ENCODE results near the gene DNAJB12.

DNAJB12 gene

GRCh38 chr10:72340510-72341261 lies 14.0 kb downstream of the DNAJB12 start:
- no peaks in the 10 kb centered on the region for H3K9me3 Mint-ChIP-seq (ENCODE audit: low read depth)
- peaks cover 27% of the 10 kb centered on the region for H3K4me1 Mint-ChIP-seq (ENCODE audit: low read depth)
- no peak overlapping the region for H3K4me3 Mint-ChIP-seq
- H3K36me3 Mint-ChIP-seq = peaks cover 6% of the 10 kb centered on the region
- peak overlapping the region; percentile 22 for H3K27ac Mint-ChIP-seq
- no peaks in the 10 kb centered on the region for H3K27me3 Mint-ChIP-seq

GRCh38 chr10:72338180-72338579 lies 16.5 kb downstream of the DNAJB12 start:
- peaks cover 44% of the 10 kb centered on the region for H3K4me1 Mint-ChIP-seq (ENCODE audit: low read depth)
- H3K4me3 Mint-ChIP-seq = no peak overlapping the region
- H3K27ac Mint-ChIP-seq = no peak overlapping the region
- H3K9me3 Mint-ChIP-seq (ENCODE audit: low read depth) = no peaks in the 10 kb centered on the region
- H3K36me3 Mint-ChIP-seq = peaks cover 7% of the 10 kb centered on the region
- H3K27me3 Mint-ChIP-seq = no peaks in the 10 kb centered on the region

- Mint-ChIP-seq H3K4me3 (no peak overlapping the region), H3K27ac (no peak overlapping the region), H3K4me1 (ENCODE audit: low read depth) (peaks cover 48% of the 10 kb centered on the region), H3K36me3 (peaks cover 7% of the 10 kb centered on the region), H3K9me3 (ENCODE audit: low read depth) (no peaks in the 10 kb centered on the region), H3K27me3 (no peaks in the 10 kb centered on the region)
Observed at GRCh38 chr10:72337722-72338121, 17.0 kb downstream of the DNAJB12 start.

GRCh38 chr10:72337039-72337629 lies 17.6 kb downstream of the DNAJB12 start:
- Mint-ChIP-seq H3K27me3 (no peaks in the 10 kb centered on the region), H3K4me1 (ENCODE audit: low read depth) (peaks cover 52% of the 10 kb centered on the region), H3K36me3 (peaks cover 7% of the 10 kb centered on the region), H3K27ac (no peak overlapping the region), H3K9me3 (ENCODE audit: low read depth) (no peaks in the 10 kb centered on the region), H3K4me3 (no peak overlapping the region)

- peaks cover 7% of the 10 kb centered on the region for H3K36me3 Mint-ChIP-seq
Observed at GRCh38 chr10:72336259-72337038, 18.3 kb downstream of the DNAJB12 start.

GRCh38 chr10:72335394-72336258 lies 19.1 kb downstream of the DNAJB12 start:
- H3K4me3 Mint-ChIP-seq = peak overlapping the region; percentile 7
- H3K9me3 Mint-ChIP-seq (ENCODE audit: low read depth) = no peaks in the 10 kb centered on the region
- H3K27ac Mint-ChIP-seq = peak overlapping the region; percentile 73
- peaks cover 61% of the 10 kb centered on the region for H3K4me1 Mint-ChIP-seq (ENCODE audit: low read depth)
- no peaks in the 10 kb centered on the region for H3K27me3 Mint-ChIP-seq
- H3K36me3 Mint-ChIP-seq = peaks cover 7% of the 10 kb centered on the region

More at GRCh38 chr10:72336259-72337038, 18.3 kb downstream of the DNAJB12 start:
- no peaks in the 10 kb centered on the region for H3K9me3 Mint-ChIP-seq (ENCODE audit: low read depth)
- H3K4me1 Mint-ChIP-seq (ENCODE audit: low read depth) = peaks cover 57% of the 10 kb centered on the region
- no peak overlapping the region for H3K4me3 Mint-ChIP-seq
- peak overlapping the region; percentile 77 for H3K27ac Mint-ChIP-seq
- H3K27me3 Mint-ChIP-seq = no peaks in the 10 kb centered on the region

- H3K27me3 Mint-ChIP-seq = no peaks in the 10 kb centered on the region
- H3K27ac Mint-ChIP-seq = peak overlapping the region; percentile 83
- H3K9me3 Mint-ChIP-seq (ENCODE audit: low read depth) = no peaks in the 10 kb centered on the region
- peaks cover 66% of the 10 kb centered on the region for H3K4me1 Mint-ChIP-seq (ENCODE audit: low read depth)
- peak overlapping the region; percentile 62 for H3K4me3 Mint-ChIP-seq
- H3K36me3 Mint-ChIP-seq = peaks cover 7% of the 10 kb centered on the region
Observed at GRCh38 chr10:72334825-72335393, 19.8 kb downstream of the DNAJB12 start.

GRCh38 chr10:72334196-72334824 lies 20.4 kb downstream of the DNAJB12 start:
- H3K9me3 Mint-ChIP-seq (ENCODE audit: low read depth) = no peaks in the 10 kb centered on the region
- H3K36me3 Mint-ChIP-seq = peaks cover 7% of the 10 kb centered on the region
- H3K4me1 Mint-ChIP-seq (ENCODE audit: low read depth) = peaks cover 71% of the 10 kb centered on the region
- H3K27me3 Mint-ChIP-seq = no peaks in the 10 kb centered on the region
- peak overlapping the region; percentile 83 for H3K27ac Mint-ChIP-seq
- peak overlapping the region; percentile 62 for H3K4me3 Mint-ChIP-seq

- Mint-ChIP-seq H3K27ac (peak overlapping the region; percentile 82), H3K9me3 (ENCODE audit: low read depth) (no peaks in the 10 kb centered on the region), H3K4me3 (peak overlapping the region; percentile 36), H3K36me3 (peaks cover 7% of the 10 kb centered on the region), H3K27me3 (no peaks in the 10 kb centered on the region), H3K4me1 (ENCODE audit: low read depth) (peaks cover 75% of the 10 kb centered on the region)
Observed at GRCh38 chr10:72333112-72334015, 21.4 kb downstream of the DNAJB12 start.

- Mint-ChIP-seq H3K36me3 (peaks cover 3% of the 10 kb centered on the region), H3K27ac (peak overlapping the region; percentile 50), H3K27me3 (no peaks in the 10 kb centered on the region), H3K4me1 (ENCODE audit: low read depth) (peaks cover 83% of the 10 kb centered on the region), H3K9me3 (ENCODE audit: low read depth) (no peaks in the 10 kb centered on the region), H3K4me3 (no peak overlapping the region)
Observed at GRCh38 chr10:72332423-72333111, 22.2 kb downstream of the DNAJB12 start.

GRCh38 chr10:72331575-72332422 lies 22.9 kb downstream of the DNAJB12 start:
- H3K27ac Mint-ChIP-seq = peak overlapping the region; percentile 83

GRCh38 chr10:72330069-72330426 lies 24.7 kb downstream of the DNAJB12 start:
- no peaks in the 10 kb centered on the region for H3K9me3 Mint-ChIP-seq (ENCODE audit: low read depth)
- no peaks in the 10 kb centered on the region for H3K36me3 Mint-ChIP-seq
- H3K4me1 Mint-ChIP-seq (ENCODE audit: low read depth) = peaks cover 72% of the 10 kb centered on the region
- no peaks in the 10 kb centered on the region for H3K27me3 Mint-ChIP-seq
- peak overlapping the region; percentile 48 for H3K4me3 Mint-ChIP-seq
- H3K27ac Mint-ChIP-seq = no peak overlapping the region

More at GRCh38 chr10:72331575-72332422, 22.9 kb downstream of the DNAJB12 start:
- H3K4me1 Mint-ChIP-seq (ENCODE audit: low read depth) = peaks cover 80% of the 10 kb centered on the region
- H3K27me3 Mint-ChIP-seq = no peaks in the 10 kb centered on the region
- peaks cover 3% of the 10 kb centered on the region for H3K36me3 Mint-ChIP-seq
- H3K4me3 Mint-ChIP-seq = peak overlapping the region; percentile 67
- H3K9me3 Mint-ChIP-seq (ENCODE audit: low read depth) = no peaks in the 10 kb centered on the region

Measured in activated naive CD8-positive, alpha-beta T cell (primary cell).